Liver (tissue), 9 donors: Measurements from ENCODE around the gene DEAF1. TPM values are rescaled to one million over a fixed set of nuclear protein-coding genes. Genes with fewer than 3 reads are reported as not detected.

Experiments
- DNase-seq: peaks from one replicate; pipeline ENCODE4 v3.0.0-alpha.2; 2017; ENCODE audit warnings: low spot score
- H3K27ac ChIP-seq, 2 donors: one replicate each; pipeline ENCODE4 v1.7.0; 2013; ENCODE audit warnings: inconsistent platforms in 2 of 2, low read length in 2 of 2, control low read depth in 1 of 2, low read depth in 1 of 2, mild to moderate bottlenecking in 1 of 2
- H3K27me3 ChIP-seq, 4 donors: one replicate each; pipeline versions ENCODE4 v1.6.1 to v1.7.0; 2013; ENCODE audit warnings: low read length in 3 of 4, inconsistent platforms in 1 of 4, mild to moderate bottlenecking in 1 of 4, moderate library complexity in 1 of 4; ENCODE audit not compliant: control insufficient read depth in 4 of 4, insufficient read depth in 4 of 4
- H3K36me3 ChIP-seq, 4 donors: one replicate each; pipeline versions ENCODE4 v1.6.1 to v1.7.0; 2013; ENCODE audit warnings: low read length in 3 of 4, mild to moderate bottlenecking in 3 of 4, low read depth in 1 of 4, moderate library complexity in 1 of 4; ENCODE audit not compliant: control insufficient read depth in 4 of 4, insufficient read depth in 3 of 4
- H3K4me1 ChIP-seq, 4 donors: one replicate each; pipeline versions ENCODE4 v1.6.1 to v1.7.0; 2013; ENCODE audit warnings: low read length in 3 of 4, mild to moderate bottlenecking in 3 of 4, moderate library complexity in 1 of 4; ENCODE audit not compliant: control insufficient read depth in 4 of 4, insufficient read depth in 4 of 4
- H3K4me3 ChIP-seq, 3 donors: one replicate each; pipeline versions ENCODE4 v1.6.1 to v1.7.0; 2013; ENCODE audit warnings: low read length in 3 of 3, control low read depth in 1 of 3, low read depth in 1 of 3, mild to moderate bottlenecking in 1 of 3
- H3K9ac ChIP-seq, 2 donors: one replicate each; pipeline ENCODE4 v1.7.0; 2013; ENCODE audit warnings: low read length in 2 of 2, mild to moderate bottlenecking in 2 of 2, moderate library complexity in 2 of 2, control low read depth in 1 of 2, low read depth in 1 of 2
- H3K9me3 ChIP-seq, 4 donors: one replicate each; pipeline versions ENCODE4 v1.6.1 to v1.7.0; 2013; ENCODE audit warnings: low read length in 3 of 4; ENCODE audit not compliant: control insufficient read depth in 4 of 4
- ATF3 ChIP-seq: IDR thresholded peaks from 2 replicates; pipeline ENCODE4 v1.6.1; 2016; ENCODE audit warnings: antibody characterized with exemption
- CTCF ChIP-seq: fragments of 150-350 bp; IDR thresholded peaks from 2 replicates; pipeline ENCODE4 v1.5.1; 2017; ENCODE audit warnings: improper control_type of control experiment, low read depth, low read length; ENCODE audit not compliant: missing input control
- EGR1 ChIP-seq, 2 donors: IDR thresholded peaks; 2 replicates each; pipeline ENCODE4 v1.6.1; 2016 to 2018; ENCODE audit warnings: antibody characterized with exemption in 2 of 2, low read depth in 2 of 2
- FOXA1 ChIP-seq: IDR thresholded peaks from 2 replicates; pipeline ENCODE4 v1.6.1; 2016; ENCODE audit warnings: antibody characterized with exemption
- FOXA2 ChIP-seq: IDR thresholded peaks from 2 replicates; pipeline ENCODE4 v1.6.1; 2016; ENCODE audit warnings: antibody characterized with exemption
- GABPA ChIP-seq, 2 donors: IDR thresholded peaks in 1 of 2; conservative IDR thresholded peaks in 1 of 2; 2 replicates each; pipeline ENCODE4 v1.6.1; 2016; ENCODE audit warnings: antibody characterized with exemption in 2 of 2, mild to moderate bottlenecking in 1 of 2, moderate library complexity in 1 of 2
- HNF4A ChIP-seq, 2 donors: conservative IDR thresholded peaks; 2 replicates each; pipeline ENCODE4 v1.6.1; 2016; ENCODE audit warnings: antibody characterized with exemption in 2 of 2, mild to moderate bottlenecking in 2 of 2
- HNF4G ChIP-seq: IDR thresholded peaks from 2 replicates; pipeline ENCODE4 v1.6.1; 2016; ENCODE audit warnings: antibody characterized with exemption
- JUND ChIP-seq, 2 donors: IDR thresholded peaks; 2 replicates each; pipeline ENCODE4 v1.6.1; 2016; ENCODE audit warnings: antibody characterized with exemption in 2 of 2
- MAX ChIP-seq: IDR thresholded peaks from 2 replicates; pipeline ENCODE4 v1.6.1; 2016; ENCODE audit warnings: antibody characterized with exemption
- NR2F2 ChIP-seq: IDR thresholded peaks from 2 replicates; pipeline ENCODE4 v1.6.1; 2016; ENCODE audit warnings: antibody characterized with exemption
- RAD21 ChIP-seq, 2 donors: IDR thresholded peaks; 2 replicates each; pipeline ENCODE4 v1.6.1; 2016; ENCODE audit warnings: antibody characterized with exemption in 2 of 2, mild to moderate bottlenecking in 2 of 2
- REST ChIP-seq: IDR thresholded peaks from 2 replicates; pipeline ENCODE4 v1.6.1; 2016; ENCODE audit warnings: antibody characterized with exemption, mild to moderate bottlenecking
- RXRA ChIP-seq, 2 donors: IDR thresholded peaks; 2 replicates each; pipeline ENCODE4 v1.6.1; 2017 to 2018; ENCODE audit warnings: antibody characterized with exemption in 2 of 2, mild to moderate bottlenecking in 1 of 2
- SP1 ChIP-seq: IDR thresholded peaks from 2 replicates; pipeline ENCODE4 v1.6.1; 2018; ENCODE audit warnings: antibody characterized with exemption, mild to moderate bottlenecking
- TAF1 ChIP-seq: conservative IDR thresholded peaks from 2 replicates; pipeline ENCODE4 v1.6.1; 2016; ENCODE audit warnings: antibody characterized with exemption, mild to moderate bottlenecking
- YY1 ChIP-seq: IDR thresholded peaks from 2 replicates; pipeline ENCODE4 v1.6.1; 2016; ENCODE audit warnings: antibody characterized with exemption, mild to moderate bottlenecking
- ZBTB33 ChIP-seq: IDR thresholded peaks from 2 replicates; pipeline ENCODE4 v1.6.1; 2016; ENCODE audit warnings: antibody characterized with exemption
- WGBS: extraction: QIAGEN DNeasy Blood & Tissue Kit; methylation state at CpG from one replicate; pipeline ENCODE4 v1.1.7; 2013; 5-methylcytosine and 5-hydroxymethylcytosine counted together
- polyA plus RNA-seq, 2 donors: library from polyadenylated mRNA; stranded (reverse) in 1 of 2; unstranded in 1 of 2; fragments of 200-250 nt in 1 of 2; fragments of >200 nt in 1 of 2; fragmentation: Nextera tagmentation in 1 of 2; extraction: Ambion mirVana in 1 of 2; gene quantifications; one replicate each; pipeline versions ENCODE4 v1.2.1 to v1.2.3, GENCODE V29; 2013 to 2015
- total RNA-seq, 2 donors: library from RNA; depleted of rRNA; stranded (reverse); fragments of >200 nt; gene quantifications; one replicate each; pipeline ENCODE4 v1.2.3, GENCODE V29; 2014
- donor health status: healthy.
- donor health status: healthy.
- donor health status: healthy.
- donor health status: healthy.
- donor health status: healthy.

DEAF1 gene
- total and polyA plus RNA-seq, 4 donors, result 7.0 to 11.4 (median 10.1) TPM

- Histone ChIP-seq H3K9ac (no peak overlapping the region), H3K27me3 (no peaks in the 10 kb centered on the region), H3K9me3 (no peaks in the 10 kb centered on the region), H3K36me3 (peaks cover 2 to 37% (median 20%) of the 10 kb centered on the region in 4 donors), H3K4me1 (peaks cover 0 to 13% (median 5%) of the 10 kb centered on the region in 4 donors), H3K27ac (no peak overlapping the region), H3K4me3 (peak overlapping the region in 1 of 3 donors; percentile 22)
- DNase-seq, result no peak
- 65% methylated on average over 28 of the region's 28 CpGs for WGBS
- TF ChIP-seq ZBTB33, result no peak
- no peak for TF ChIP-seq HNF4G
- no peak for TF ChIP-seq SP1
- TF ChIP-seq MAX, result no peak
- no peak for TF ChIP-seq FOXA1
- TF ChIP-seq EGR1 (IDR thresholded peaks at IDR 0.05; ENCODE audit: low read depth in 2 of 2), result no peak
- no peak for TF ChIP-seq RXRA (IDR thresholded peaks at IDR 0.05)
- TF ChIP-seq CTCF, result no peak
- TF ChIP-seq NR2F2, result no peak
- no peak for TF ChIP-seq JUND (IDR thresholded peaks at IDR 0.05)
- no peak for TF ChIP-seq TAF1
- no peak for TF ChIP-seq REST
- TF ChIP-seq GABPA (IDR thresholded peaks at IDR 0.05 in 1 of 2, conservative IDR thresholded peaks at IDR 0.05 in 1 of 2), result no peak
- TF ChIP-seq FOXA2, result no peak
- TF ChIP-seq RAD21 (IDR thresholded peaks at IDR 0.05), result no peak
- no peak for TF ChIP-seq ATF3
- TF ChIP-seq HNF4A (conservative IDR thresholded peaks at IDR 0.05), result no peak
- no peak for TF ChIP-seq YY1
Observed at GRCh38 chr11:721247-721740, 26.3 kb upstream of the DEAF1 start.
